H1 (cell line): ENCODE results near the gene NLRP12. TPM values are rescaled to one million over a fixed set of nuclear protein-coding genes. Genes with fewer than 3 reads are reported as not detected.

Experiments
- CTCF ChIA-PET: fragments of 300-600 bp; sonication (Branson Sonifier 250); formaldehyde crosslinking; loops from one replicate; lab custom pipeline; 2021; ENCODE audit not compliant: partially characterized antibody; lab: Charles Lee
- POLR2A ChIA-PET: fragments of 300-600 bp; sonication (Branson Sonifier 250); formaldehyde crosslinking; loops from one replicate; lab custom pipeline; 2021; ENCODE audit warnings: inconsistent platforms; ENCODE audit not compliant: partially characterized antibody; lab: Charles Lee
- DNase-seq, 2 experiments: peaks; one replicate each; pipeline versions ENCODE4 v3.0.0 to v3.0.0-alpha.2; 2010 to 2022; ENCODE audit warnings: low spot score in 2 of 2, low read depth in 1 of 2, mixed read lengths in 1 of 2
- FAIRE-seq: peaks from 2 replicates; lab custom pipeline; 2011; peaks lifted over from hg19 to GRCh38; lab: Jason Lieb, UNC
- H2AFZ ChIP-seq: 2 replicates; pipeline ENCODE4 v1.8.1; 2012; ENCODE audit warnings: low read length, inconsistent platforms
- H2AK5ac ChIP-seq: 2 replicates; pipeline ENCODE4 v1.6.1; 2013; ENCODE audit warnings: low read depth, low read length
- H2BK120ac ChIP-seq: replicated peaks from 2 replicates; pipeline ENCODE3; 2013; ENCODE audit warnings: low read depth, low read length, inconsistent platforms
- H2BK12ac ChIP-seq: 2 replicates; pipeline ENCODE4 v1.6.1; 2013; ENCODE audit warnings: low read depth, low read length
- H2BK15ac ChIP-seq: 2 replicates; pipeline ENCODE4 v1.6.1; 2013; ENCODE audit warnings: low read length
- H2BK20ac ChIP-seq: 2 replicates; pipeline ENCODE4 v1.6.1; 2013; ENCODE audit warnings: low read length
- H2BK5ac ChIP-seq: 2 replicates; pipeline ENCODE4 v1.6.1; 2013; ENCODE audit warnings: low read depth, low read length
- H3K14ac ChIP-seq: 2 replicates; pipeline ENCODE4 v1.6.1; 2013; ENCODE audit warnings: inconsistent platforms; ENCODE audit not compliant: insufficient read length
- H3K18ac ChIP-seq: 2 replicates; pipeline ENCODE4 v1.6.1; 2013; ENCODE audit warnings: low read length; ENCODE audit errors: extremely low read depth
- H3K23ac ChIP-seq: 2 replicates; pipeline ENCODE4 v1.6.1; 2013; ENCODE audit warnings: inconsistent platforms; ENCODE audit not compliant: insufficient read length
- H3K23me2 ChIP-seq: 2 replicates; pipeline ENCODE4 v1.6.1; 2013; ENCODE audit warnings: low read depth, low read length
- H3K27ac ChIP-seq: 2 replicates; pipeline ENCODE4 v1.6.1; 2011; ENCODE audit warnings: low read depth, low read length, inconsistent platforms
- H3K27me3 ChIP-seq, 4 experiments: replicated peaks in 1 of 4; 1 replicate in 1 of 4; 2 replicates in 3 of 4; pipeline versions ENCODE4 v1.6.1 to v1.8.1; 2011 to 2013; ENCODE audit warnings: low read length in 3 of 4, mild to moderate bottlenecking in 3 of 4, inconsistent platforms in 2 of 4, mixed read lengths in 2 of 4, moderate library complexity in 1 of 4; ENCODE audit not compliant: control insufficient read depth in 3 of 4, insufficient read depth in 3 of 4; ENCODE audit errors: extremely low read depth in 1 of 4
- H3K36me3 ChIP-seq, 4 experiments: 2 replicates each; pipeline versions ENCODE4 v1.6.1 to v1.8.1; 2011 to 2013; ENCODE audit warnings: mild to moderate bottlenecking in 4 of 4, low read length in 3 of 4, moderate library complexity in 2 of 4, control low read depth in 1 of 4, inconsistent platforms in 1 of 4; ENCODE audit not compliant: insufficient read depth in 4 of 4, control insufficient read depth in 2 of 4
- H3K4ac ChIP-seq: replicated peaks from 2 replicates; pipeline ENCODE3; 2013; ENCODE audit warnings: low read length, low read depth, mixed read lengths, inconsistent platforms; ENCODE audit not compliant: insufficient read length
- H3K4me1 ChIP-seq, 4 experiments: replicated peaks in 1 of 4; 1 replicate in 1 of 4; 2 replicates in 3 of 4; pipeline versions ENCODE4 v1.6.1 to v1.8.1; 2011 to 2013; ENCODE audit warnings: low read length in 3 of 4, inconsistent platforms in 2 of 4, mixed read lengths in 1 of 4; ENCODE audit not compliant: insufficient read depth in 4 of 4, control insufficient read depth in 3 of 4
- H3K4me2 ChIP-seq, 2 experiments: 2 replicates each; pipeline versions ENCODE4 v1.6.1 to v1.8.1; 2011 to 2013; ENCODE audit warnings: low read depth in 2 of 2, low read length in 2 of 2, control low read depth in 1 of 2, inconsistent platforms in 1 of 2, mild to moderate bottlenecking in 1 of 2; ENCODE audit not compliant: insufficient read depth in 1 of 2
- H3K4me3 ChIP-seq, 4 experiments: fragments of 200-600, 300-600 bp in 1 of 4; sonication (generic), shearing (Covaris generic), sonication (Bioruptor Twin) in 1 of 4; 2 replicates each; pipeline versions ENCODE4 v1.5.1 to v1.8.1; 2011 to 2016; ENCODE audit warnings: low read length in 4 of 4, low read depth in 3 of 4, control low read depth in 2 of 4, inconsistent platforms in 2 of 4, mild to moderate bottlenecking in 2 of 4, mixed read lengths in 1 of 4, moderate library complexity in 1 of 4; ENCODE audit not compliant: insufficient read depth in 2 of 4; ENCODE audit errors: extremely low read depth in 1 of 4
- H3K56ac ChIP-seq: replicated peaks from 2 replicates; pipeline ENCODE3; 2013; ENCODE audit warnings: low read depth, mild to moderate bottlenecking, mixed read lengths, low read length, inconsistent platforms; ENCODE audit not compliant: insufficient read length
- H3K79me1 ChIP-seq: 2 replicates; pipeline ENCODE4 v1.6.1; 2013; ENCODE audit warnings: low read depth, low read length, control low read depth
- H3K79me2 ChIP-seq, 2 experiments: 2 replicates each; pipeline versions ENCODE4 v1.6.1 to v1.8.1; 2012 to 2013; ENCODE audit warnings: low read length in 2 of 2, mild to moderate bottlenecking in 2 of 2, inconsistent platforms in 1 of 2; ENCODE audit not compliant: insufficient read depth in 2 of 2, control insufficient read depth in 1 of 2
- H3K9ac ChIP-seq, 4 experiments: replicated peaks in 1 of 4; 1 replicate in 1 of 4; 2 replicates in 3 of 4; pipeline versions ENCODE4 v1.6.1 to v1.8.1; 2011 to 2013; ENCODE audit warnings: low read depth in 3 of 4, low read length in 3 of 4, control low read depth in 2 of 4, mild to moderate bottlenecking in 2 of 4, moderate library complexity in 2 of 4, inconsistent platforms in 1 of 4; ENCODE audit errors: extremely low read depth in 1 of 4
- H3K9me3 ChIP-seq, 2 experiments: 2 replicates each; pipeline versions ENCODE4 v1.6.1 to v1.8.1; 2012 to 2013; ENCODE audit warnings: mild to moderate bottlenecking in 2 of 2, moderate library complexity in 2 of 2, control low read depth in 1 of 2, inconsistent platforms in 1 of 2, low read depth in 1 of 2, low read length in 1 of 2, mixed read lengths in 1 of 2; ENCODE audit not compliant: insufficient read depth in 2 of 2
- H4K20me1 ChIP-seq, 2 experiments: replicated peaks in 1 of 2; 2 replicates each; pipeline versions ENCODE3 to v1.8.1; 2011 to 2013; ENCODE audit warnings: inconsistent platforms in 2 of 2, low read length in 2 of 2, mild to moderate bottlenecking in 1 of 2; ENCODE audit not compliant: insufficient read depth in 2 of 2, control insufficient read depth in 1 of 2
- H4K5ac ChIP-seq: 2 replicates; pipeline ENCODE4 v1.6.1; 2013; ENCODE audit warnings: low read length, low read depth, mixed read lengths, inconsistent platforms; ENCODE audit not compliant: insufficient read length
- H4K8ac ChIP-seq: 2 replicates; pipeline ENCODE4 v1.8.0; 2013; ENCODE audit warnings: mild to moderate bottlenecking, moderate library complexity, low read length, inconsistent platforms; ENCODE audit not compliant: insufficient read depth; ENCODE audit errors: extremely low read depth
- H4K91ac ChIP-seq: replicated peaks from 2 replicates; pipeline ENCODE3; 2013; ENCODE audit warnings: low read length, mixed read lengths, inconsistent platforms; ENCODE audit not compliant: insufficient read length
- CEBPB ChIP-seq: IDR thresholded peaks from 2 replicates; pipeline ENCODE4 v1.6.1; 2012; ENCODE audit warnings: low read depth, low read length
- SUZ12 ChIP-seq: fragments of 200-600 bp; sonication (generic); IDR thresholded peaks from 2 replicates; pipeline ENCODE4 v1.6.1; 2012; ENCODE audit warnings: mild to moderate bottlenecking, inconsistent platforms, low read length, moderate library complexity, mixed read lengths
- WGBS, 2 experiments: shearing (Covaris generic) in 1 of 2; methylation state at CpG; one replicate each; pipeline versions ENCODE4 v1.1.6 to v1.1.7; 2013 to 2015; ENCODE audit warnings: low lambda C conversion rate in 2 of 2, mixed read lengths in 2 of 2, inconsistent platforms in 1 of 2, low coverage in 1 of 2, missing lambda C conversion rate in 1 of 2; ENCODE audit not compliant: insufficient replicate concordance in 2 of 2, insufficient coverage in 1 of 2, insufficient read length in 1 of 2; ENCODE audit errors: extremely low coverage in 1 of 2, missing lambda C conversion rate in 1 of 2; 5-methylcytosine and 5-hydroxymethylcytosine counted together
- long read RNA-seq, 2 experiments: library from RNA in 1 of 2; library from capped mRNA in 1 of 2; stranded (forward); transcript quantifications; one replicate each; pipeline ENCODE4 v2.0.0, GENCODE V29; 2021; ENCODE audit warnings: inconsistent platforms in 1 of 2
- polyA minus RNA-seq, 3 experiments: library from RNA; depleted of rRNA, polyadenylated mRNA; stranded (reverse); fragments of >200 nt; gene quantifications; 1 replicate in 2 of 3; 2 replicates in 1 of 3; pipeline ENCODE4 v1.2.3, GENCODE V29; 2011
- polyA plus RNA-seq, 7 experiments: library from polyadenylated mRNA; depleted of rRNA in 3 of 7; stranded (reverse) in 5 of 7; unstranded in 2 of 7; fragments of >200 nt in 5 of 7; fragments of 200-250 nt in 2 of 7; gene quantifications; 1 replicate in 5 of 7; 2 replicates in 1 of 7; 4 replicates in 1 of 7; pipeline versions ENCODE4 v1.2.1 to v1.2.3, GENCODE V29; 2011 to 2013; ENCODE audit warnings: missing spikeins in 2 of 7, mixed read lengths in 2 of 7
- total RNA-seq: library from RNA; stranded (reverse); fragmentation: NEBNext Ultra II Directional; extraction: Animal tissue kit (Norgen Biotek cat#: 25700); gene quantifications from 2 replicates; pipeline ENCODE4 v1.2.1, GENCODE V29; 2021

NLRP12 gene
- 1.8 and 1.9 TPM in 2 replicates for total RNA-seq
- polyA plus RNA-seq (2011; rRNA removed), result 1.0 and 2.5 TPM in 2 replicates
- 2.1 TPM for polyA plus RNA-seq (2011; cell fraction: cytosol; rRNA removed)
- polyA plus RNA-seq (2011; cell fraction: nucleus; rRNA removed), result 2.9 TPM
- polyA plus RNA-seq (2012, experiment 1 of 2), result 0.69 to 1.5 TPM (median 1.1 TPM) in 4 replicates
- polyA plus RNA-seq (2012, experiment 2 of 2), result 0.89 TPM
- polyA plus RNA-seq (2013, experiment 1 of 2), result 1.8 TPM
- polyA plus RNA-seq (2013, experiment 2 of 2), result 1.7 TPM
- polyA minus RNA-seq (2011; rRNA and poly(A)+ RNA removed), result 2.8 and 5.0 TPM in 2 replicates
- polyA minus RNA-seq (2011; cell fraction: cytosol; rRNA and poly(A)+ RNA removed), result 2.3 TPM
- 3.6 TPM for polyA minus RNA-seq (2011; cell fraction: nucleus; rRNA and poly(A)+ RNA removed)
- long read RNA-seq, experiment 1, result 0 reads
- long read RNA-seq, experiment 2, result 0 reads

- Histone ChIP-seq H3K23ac (no peak within 1 kb of the TSS), H3K4ac (peak within 1 kb of the TSS; percentile 96), H3K14ac (no peak within 1 kb of the TSS), H2BK5ac (peak within 1 kb of the TSS; percentile 84), H3K23me2 (no peaks in the 10 kb centered on the region), H3K4me1 (peaks cover 0 to 12% (median 1%) of the 10 kb centered on the region in 4 experiments; a peak in 4 of 7 replicates), H4K91ac (peak within 1 kb of the TSS; percentile 99), H3K4me2 (no peak within 1 kb of the TSS; a peak in 1 of 4 replicates), H3K9me3 (no peaks in the 10 kb centered on the region), H3K18ac (peak within 1 kb of the TSS; percentile 96), H3K36me3 (no peaks in the 10 kb centered on the region), H2BK15ac (peak within 1 kb of the TSS; percentile 97; the same call in 1 of the 2 replicates), H2BK120ac (peak within 1 kb of the TSS; percentile 83), H2AK5ac (peak within 1 kb of the TSS; percentile 53; the same call in 1 of the 2 replicates), H4K20me1 (no peaks in the 10 kb centered on the region)
- CTCF ChIA-PET, result interaction anchor here (1.0 to 1.6 kb wide), 4 partner anchors 10 to 50 kb away, joined by 3 to 5 read pairs (median 4); no protein-coding TSS in a partner anchor
- FAIRE-seq, result no peak
- POLR2A ChIA-PET, result interaction anchor here (0.9 to 1.4 kb wide), 6 partner anchors 9 to 43 kb away, joined by 3 to 6 read pairs (median 4); partner anchors contain the start of gene MYADM
- 86% methylated on average over 14 of the region's 14 CpGs; no CpG with 5 or more reads in 1 of the 2 experiments for WGBS, 2 experiments
- TF ChIP-seq SUZ12 (no peak), CEBPB (0 out of 2 replicates have a peak, but pooled peaks have one; percentile 6)
- TF ChIP-seq, all 59 proteins: peak for 1
- H4K8ac ChIP-seq, result peak within 1 kb of the TSS; percentile 76; the same call in 1 of the 2 replicates
- H3K79me2 ChIP-seq, result no peaks in the 10 kb centered on the region
- H3K4me3 ChIP-seq, result no peak within 1 kb of the TSS
- H4K5ac ChIP-seq, result peak within 1 kb of the TSS; percentile 60
- no peaks in the 10 kb centered on the region for H3K79me1 ChIP-seq
- peak within 1 kb of the TSS; percentile 38 for H2BK20ac ChIP-seq
- no peak within 1 kb of the TSS for H3K56ac ChIP-seq
- DNase-seq, result no peak
- H2AFZ ChIP-seq, result peak within 1 kb of the TSS; percentile 65
- peak within 1 kb of the TSS; percentile 52 for H2BK12ac ChIP-seq
- H3K27me3 ChIP-seq, result no peaks in the 10 kb centered on the region
- no peak within 1 kb of the TSS for H3K27ac ChIP-seq
- H3K9ac ChIP-seq, result no peak within 1 kb of the TSS; a peak in 1 of 7 replicates
These were observed at the start of gene NLRP12 for GRCh38 chr19:53824134-53824611. NLRP12 (minus strand) TSS chr19:53824314; CDS start chr19:53824174, 140 bp downstream.
